IMR-90 (cell line): ENCODE data around the gene KLHL14. TPM values are rescaled to one million over a fixed set of nuclear protein-coding genes. Genes with fewer than 3 reads are reported as not detected.

Experiments
- ATAC-seq: fragments of 200-7000 bp; cut with Tn5 transposase; 2 replicates; pipeline ENCODE4 v1.9.1; 2020; ENCODE audit warnings: low read depth, mild to moderate bottlenecking, moderate library complexity
- BruUV-seq: library from RNA; stranded (reverse); fragments of 400-500 nt; replicated peaks from 2 replicates; lab custom pipeline; 2021; lab: Mats Ljungman, UMichigan
- CTCF ChIA-PET: fragments of 300-600 bp; formaldehyde crosslinking; extraction: SDS; loops from one replicate; lab custom pipeline; 2021; ENCODE audit warnings: antibody characterized with exemption; lab: Yijun Ruan, JAX
- POLR2A ChIA-PET: fragments of 300-600 bp; sonication (Branson Sonifier 250); formaldehyde crosslinking; loops from one replicate; lab custom pipeline; 2022; ENCODE audit warnings: antibody characterized with exemption; ENCODE audit not compliant: unreplicated experiment; lab: Charles Lee
- DNase-seq: peaks from one replicate; pipeline ENCODE4 v3.0.0; 2013
- H2AFZ ChIP-seq: replicated peaks from 2 replicates; pipeline ENCODE3; 2013; ENCODE audit warnings: low read length, mild to moderate bottlenecking; ENCODE audit not compliant: poor library complexity
- H2AK5ac ChIP-seq: 2 replicates; pipeline ENCODE4 v1.6.1; 2013; ENCODE audit warnings: low read depth, low read length, inconsistent platforms
- H2AK9ac ChIP-seq: replicated peaks from 2 replicates; pipeline ENCODE3; 2013; ENCODE audit warnings: mild to moderate bottlenecking, low read depth, low read length, moderate library complexity; ENCODE audit not compliant: poor library complexity
- H2BK120ac ChIP-seq: 2 replicates; pipeline ENCODE4 v1.6.1; 2013; ENCODE audit warnings: low read depth, low read length, inconsistent platforms
- H2BK15ac ChIP-seq: 3 replicates; pipeline ENCODE4 v1.6.1; 2013; ENCODE audit warnings: low read depth, low read length, inconsistent platforms
- H2BK20ac ChIP-seq: 2 replicates; pipeline ENCODE4 v1.6.1; 2013; ENCODE audit warnings: low read depth, mild to moderate bottlenecking, inconsistent platforms, low read length, moderate library complexity
- H2BK5ac ChIP-seq: 2 replicates; pipeline ENCODE4 v1.6.1; 2013; ENCODE audit warnings: mild to moderate bottlenecking, low read depth, low read length, inconsistent platforms; ENCODE audit not compliant: poor library complexity, severe bottlenecking
- H3K14ac ChIP-seq: replicated peaks from 2 replicates; pipeline ENCODE4 v1.6.1; 2013; ENCODE audit warnings: low read depth, low read length, inconsistent platforms
- H3K18ac ChIP-seq: 2 replicates; pipeline ENCODE4 v1.6.1; 2013; ENCODE audit warnings: low read depth, low read length, control low read depth
- H3K23ac ChIP-seq: 2 replicates; pipeline ENCODE4 v1.6.1; 2013; ENCODE audit warnings: low read depth, low read length, inconsistent platforms
- H3K27ac ChIP-seq: 2 replicates; pipeline ENCODE4 v1.5.1; 2013; ENCODE audit warnings: mild to moderate bottlenecking, control low read depth, low read length; ENCODE audit not compliant: insufficient read depth
- H3K27me3 ChIP-seq: 2 replicates; pipeline ENCODE4 v1.6.1; 2013; ENCODE audit warnings: low read length; ENCODE audit not compliant: control insufficient read depth, insufficient read depth
- H3K36me3 ChIP-seq: 2 replicates; pipeline ENCODE4 v1.6.1; 2013; ENCODE audit warnings: low read length, mixed read lengths; ENCODE audit not compliant: control insufficient read depth, insufficient read depth
- H3K4ac ChIP-seq: 2 replicates; pipeline ENCODE4 v1.6.1; 2013; ENCODE audit warnings: low read depth, low read length, inconsistent platforms
- H3K4me1 ChIP-seq: 2 replicates; pipeline ENCODE4 v1.6.1; 2013; ENCODE audit warnings: low read length, mixed read lengths; ENCODE audit not compliant: control insufficient read depth, insufficient read depth
- H3K4me2 ChIP-seq: 2 replicates; pipeline ENCODE4 v1.6.1; 2013; ENCODE audit warnings: low read depth, mild to moderate bottlenecking, control low read depth, low read length, moderate library complexity
- H3K4me3 ChIP-seq: 2 replicates; pipeline ENCODE4 v1.5.1; 2013; ENCODE audit warnings: low read depth, mild to moderate bottlenecking, control low read depth, low read length, moderate library complexity; ENCODE audit not compliant: insufficient read depth
- H3K56ac ChIP-seq: 2 replicates; pipeline ENCODE4 v1.6.1; 2013; ENCODE audit warnings: low read length, inconsistent platforms; ENCODE audit not compliant: insufficient read depth; ENCODE audit errors: extremely low read depth
- H3K79me1 ChIP-seq, 2 experiments: 2 replicates each; pipeline ENCODE4 v1.6.1; 2013; ENCODE audit warnings: low read length in 2 of 2, inconsistent platforms in 1 of 2, low read depth in 1 of 2
- H3K9ac ChIP-seq: 2 replicates; pipeline ENCODE4 v1.6.1; 2013; ENCODE audit warnings: low read depth, low read length, control low read depth
- H3K9me1 ChIP-seq: 2 replicates; pipeline ENCODE4 v1.6.1; 2013; ENCODE audit warnings: low read length, inconsistent platforms; ENCODE audit not compliant: insufficient read depth
- H3K9me3 ChIP-seq: 2 replicates; pipeline ENCODE4 v1.6.1; 2013; ENCODE audit warnings: low read length; ENCODE audit not compliant: control insufficient read depth, insufficient read depth
- H4K20me1 ChIP-seq: 2 replicates; pipeline ENCODE4 v1.6.1; 2013; ENCODE audit warnings: low read length, inconsistent platforms; ENCODE audit not compliant: insufficient read depth
- H4K5ac ChIP-seq: 2 replicates; pipeline ENCODE4 v1.6.1; 2013; ENCODE audit warnings: mild to moderate bottlenecking, low read depth, low read length, control low read depth
- H4K8ac ChIP-seq, 2 experiments: 2 replicates each; pipeline ENCODE4 v1.6.1; 2013; ENCODE audit warnings: low read depth in 2 of 2, low read length in 2 of 2, control low read depth in 1 of 2, inconsistent platforms in 1 of 2
- H4K91ac ChIP-seq: 2 replicates; pipeline ENCODE4 v1.6.1; 2013; ENCODE audit warnings: low read depth, low read length, inconsistent platforms; ENCODE audit not compliant: insufficient read depth
- CHD1 ChIP-seq: IDR thresholded peaks from 2 replicates; pipeline ENCODE4 v1.6.1; 2012; ENCODE audit warnings: low read depth, low read length, improper control_type of control experiment
- MAFK ChIP-seq: IDR thresholded peaks from 2 replicates; pipeline ENCODE4 v1.6.1; 2012; ENCODE audit warnings: low read depth, low read length, improper control_type of control experiment
- MAZ ChIP-seq: IDR thresholded peaks from 2 replicates; pipeline ENCODE4 v1.6.1; 2012; ENCODE audit warnings: low read depth, mild to moderate bottlenecking, low read length, improper control_type of control experiment, moderate library complexity, borderline replicate concordance
- dilution Hi-C: fragments of 300-500 bp; cut with HindIII; formaldehyde crosslinking; loops from one replicate; pipeline ENCODE4 v1.14.3; 2018; ENCODE audit warnings: low sequenced_read_pairs; ENCODE audit not compliant: unreplicated experiment
- in situ Hi-C: fragments of 300-500 bp; cut with MboI; formaldehyde crosslinking; loops from 3 replicates; pipeline ENCODE4 v1.14.3; 2019; ENCODE audit warnings: low sequenced_read_pairs, inconsistent platforms, mixed read lengths
- intact Hi-C: fragments of 100-400 bp; cut with micrococcal nuclease; formaldehyde crosslinking; loops from 2 replicates; pipeline ENCODE4 v1.10.0; 2022
- polyA plus RNA-seq, 3 experiments: library from polyadenylated mRNA; depleted of rRNA; stranded (reverse); fragments of >200 nt; gene quantifications; 2 replicates each; pipeline ENCODE4 v1.2.3, GENCODE V29; 2012; ENCODE audit warnings: low replicate concordance in 1 of 3
- total RNA-seq: library from RNA; depleted of rRNA; stranded (reverse); fragments of >200 nt; gene quantifications from 2 replicates; pipeline ENCODE4 v1.2.3, GENCODE V29; 2012

KLHL14 gene
- total and polyA plus RNA-seq, 2 of the 4 experiments (the other 2 are of a cell fraction), result not detected

- H2AK5ac ChIP-seq, result no peak overlapping the region
- no peaks in the 10 kb centered on the region for H3K9me1 ChIP-seq
- no peaks in the 10 kb centered on the region for H4K20me1 ChIP-seq
- no peak for TF ChIP-seq MAFK
- TF ChIP-seq MAZ, result no peak
- TF ChIP-seq CHD1, result no peak
- no peak for ATAC-seq
- no peak overlapping the region for H2BK15ac ChIP-seq
- H2AFZ ChIP-seq, result no peak overlapping the region
- H4K5ac ChIP-seq, result no peak overlapping the region
- DNase-seq, result no peak
- H3K4me1 ChIP-seq, result no peaks in the 10 kb centered on the region
- in situ Hi-C loops, result no loop called here
- H4K91ac ChIP-seq, result no peak overlapping the region
- ChIA-PET CTCF (interaction anchor here (0.7 kb wide), 1 partner anchor 10 kb away, joined by 3 read pairs; no protein-coding TSS in a partner anchor), POLR2A (no interaction called here)
- no peaks in the 10 kb centered on the region for H3K36me3 ChIP-seq
- H3K18ac ChIP-seq, result no peak overlapping the region
- H3K4me3 ChIP-seq, result no peak overlapping the region
- H2BK120ac ChIP-seq, result no peak overlapping the region
- H3K4me2 ChIP-seq, result no peak overlapping the region
- intact Hi-C loops, result no loop called here
- H3K4ac ChIP-seq, result no peak overlapping the region
- H2BK20ac ChIP-seq, result no peak overlapping the region
- no peak overlapping the region for H3K27ac ChIP-seq
- no TSS peak for BruUV-seq
- peaks cover 42% of the 10 kb centered on the region for H3K27me3 ChIP-seq
- H2BK5ac ChIP-seq, result no peak overlapping the region
- H3K9ac ChIP-seq, result no peak overlapping the region
- no peak overlapping the region for H3K23ac ChIP-seq
- dilution Hi-C loops, result no loop called here
- no peak overlapping the region for H2AK9ac ChIP-seq
- no peaks in the 10 kb centered on the region for H3K9me3 ChIP-seq
- H3K56ac ChIP-seq, result no peak overlapping the region
- no peak overlapping the region for H4K8ac ChIP-seq
- no peak overlapping the region for H3K14ac ChIP-seq
- no peaks in the 10 kb centered on the region for H3K79me1 ChIP-seq
These were observed 524 bp upstream of the KLHL14 start for GRCh38 chr18:32773382-32773712.
